ENCODE results near the gene COL23A1.

Gene COL23A1

DNA sequence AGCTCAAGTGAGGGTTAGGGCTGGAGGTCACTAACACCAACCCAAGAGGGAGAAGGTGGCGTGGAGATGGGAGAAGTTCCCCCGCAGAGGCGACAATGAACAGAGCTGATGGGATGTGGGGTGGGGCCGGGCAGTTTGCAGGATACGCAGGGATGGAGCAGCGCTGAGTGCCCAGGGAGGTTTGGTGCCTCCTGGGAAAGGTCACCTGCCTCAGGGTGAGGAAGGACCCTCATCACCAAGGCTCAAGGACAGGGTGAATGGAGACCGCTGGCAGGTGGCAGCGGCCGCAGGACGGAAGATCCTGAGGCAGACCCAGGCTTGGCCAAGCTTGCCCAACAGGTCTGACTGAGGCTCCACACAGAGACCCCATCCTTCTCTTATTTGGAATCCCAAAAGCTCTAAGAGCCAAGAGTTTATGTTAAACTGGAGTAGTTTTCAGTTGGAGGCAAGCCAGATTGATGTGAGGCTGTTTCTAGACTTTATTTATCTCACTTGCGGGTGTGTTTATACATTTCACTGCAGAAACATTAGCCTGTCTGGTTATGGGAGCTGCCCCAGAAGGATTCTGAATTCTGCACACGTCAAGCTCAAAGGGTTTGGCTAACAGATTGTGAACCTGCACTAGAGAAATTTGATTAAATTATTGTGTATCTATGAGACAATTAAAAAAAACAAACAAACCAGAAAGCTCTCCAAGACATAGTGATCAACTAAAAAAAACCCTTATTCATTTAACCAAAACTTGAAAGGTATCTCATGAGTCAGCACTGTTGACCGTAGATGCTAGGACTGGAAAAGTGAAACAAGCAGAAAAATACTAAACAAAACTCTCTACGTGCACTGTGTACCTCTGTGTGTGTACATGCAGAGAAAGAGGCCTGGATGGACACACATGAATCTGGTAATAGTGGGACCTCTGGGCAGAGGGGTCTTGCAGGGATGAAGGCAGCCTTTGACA, 211.4 kb downstream of the COL23A1 start:
- DNase-seq = no peak
- no peak overlapping the region for H3K27ac ChIP-seq
- H3K4me3 ChIP-seq = no peak overlapping the region
- intact Hi-C loops (cut with DNase I; ENCODE audit: low total_unique reads) = no loop called here
- H3K27me3 ChIP-seq = peaks cover 0 to 35% of the 10 kb centered on the region in 2 donors
- no peaks in the 10 kb centered on the region for H3K36me3 ChIP-seq
- no peaks in the 10 kb centered on the region for H3K9me3 ChIP-seq
- H3K4me1 ChIP-seq = no peaks in the 10 kb centered on the region
- no peak for TF ChIP-seq CTCF (IDR thresholded peaks at IDR 0.05)

- Histone ChIP-seq H3K27ac (no peak overlapping the region), H3K9me3 (no peaks in the 10 kb centered on the region), H3K36me3 (no peaks in the 10 kb centered on the region), H3K27me3 (peaks cover 0 to 36% of the 10 kb centered on the region in 2 donors), H3K4me3 (no peak overlapping the region), H3K4me1 (no peaks in the 10 kb centered on the region)
- no peak for TF ChIP-seq CTCF (IDR thresholded peaks at IDR 0.05)
- intact Hi-C loops (cut with DNase I; ENCODE audit: low total_unique reads) = no loop called here
- no peak for DNase-seq
These were observed 212.5 kb downstream of the COL23A1 start for GRCh38 chr5:178377583-178378270.

- intact Hi-C loops (cut with DNase I; ENCODE audit: low total_unique reads) = no loop called here
- no peak for DNase-seq
- Histone ChIP-seq H3K4me1 (peaks cover 0 to 6% (median 3%) of the 10 kb centered on the region in 4 donors), H3K4me3 (no peak overlapping the region), H3K9me3 (no peaks in the 10 kb centered on the region), H3K36me3 (no peaks in the 10 kb centered on the region), H3K27ac (no peak overlapping the region), H3K27me3 (peaks cover 0 to 35% of the 10 kb centered on the region in 2 donors)
- TF ChIP-seq CTCF (IDR thresholded peaks at IDR 0.05) = no peak
These were observed 213.1 kb downstream of the COL23A1 start for GRCh38 chr5:178376921-178377582.

DNA sequence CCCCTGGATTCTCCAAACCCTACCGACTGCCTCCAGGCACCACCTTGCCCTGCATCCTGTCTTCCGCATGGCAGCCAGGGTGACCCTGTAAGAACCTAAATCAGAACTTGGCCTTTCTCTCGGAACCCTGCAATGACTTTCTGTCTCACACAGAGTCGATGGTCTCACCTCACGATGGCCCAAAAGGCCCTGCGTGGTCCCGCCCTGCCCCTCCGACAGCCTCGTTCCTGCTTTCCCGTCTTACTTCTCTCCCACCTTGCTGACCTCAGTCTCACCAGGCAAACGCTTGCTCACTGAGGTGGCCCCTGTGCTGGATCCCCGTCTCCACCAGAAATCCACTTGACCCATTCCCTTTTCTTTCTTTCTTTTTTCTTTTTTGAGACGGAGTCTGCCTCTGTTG, 214.8 kb downstream of the COL23A1 start:
- TF ChIP-seq CTCF (IDR thresholded peaks at IDR 0.05) = no peak
- Histone ChIP-seq H3K36me3 (no peaks in the 10 kb centered on the region), H3K9me3 (no peaks in the 10 kb centered on the region), H3K27me3 (peaks cover 0 to 35% of the 10 kb centered on the region in 2 donors), H3K4me1 (peaks cover 0 to 13% (median 6%) of the 10 kb centered on the region in 4 donors), H3K27ac (no peak overlapping the region), H3K4me3 (no peak overlapping the region)
- intact Hi-C loops (cut with DNase I; ENCODE audit: low total_unique reads) = no loop called here
- DNase-seq = no peak

GRCh38 chr5:178373711-178374110, 216.5 kb downstream of the COL23A1 start:
- H3K36me3 ChIP-seq = no peaks in the 10 kb centered on the region
- intact Hi-C loops (cut with DNase I; ENCODE audit: low total_unique reads) = no loop called here
- H3K27me3 ChIP-seq = peaks cover 0 to 39% of the 10 kb centered on the region in 2 donors
- H3K27ac ChIP-seq = no peak overlapping the region
- no peak for DNase-seq
- H3K4me1 ChIP-seq = peaks cover 0 to 13% (median 6%) of the 10 kb centered on the region in 4 donors
- no peak for TF ChIP-seq CTCF (IDR thresholded peaks at IDR 0.05)
- H3K4me3 ChIP-seq = no peak overlapping the region
- no peaks in the 10 kb centered on the region for H3K9me3 ChIP-seq

Data from tibial artery (tissue), 4 donors.